ENCODE data around the gene TM9SF4.
"Not testable (repeated sequence)": the region's sequence is repeated elsewhere in the genome, so short reads cannot be mapped to it uniquely, and the experiment has no call there.

TM9SF4 gene

DNA sequence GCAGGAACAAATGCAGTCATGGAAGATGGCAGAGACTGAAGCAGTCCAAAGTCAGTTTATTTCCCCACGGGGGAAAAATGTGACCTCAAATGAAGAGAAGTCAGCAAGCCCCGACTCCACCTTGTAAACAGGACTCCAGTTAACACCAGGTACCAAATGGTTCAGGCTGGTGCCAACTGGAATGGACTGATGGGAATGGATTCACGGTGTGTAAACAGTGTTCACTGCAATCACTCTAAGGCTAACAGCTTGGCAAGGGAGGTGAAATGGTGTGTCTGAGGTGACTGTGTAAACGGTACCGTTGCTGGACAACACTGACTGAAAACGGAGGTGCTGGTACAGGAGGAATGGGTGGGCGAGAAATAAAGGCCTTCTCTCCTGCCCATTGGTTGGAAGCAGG, 86.1 kb downstream of the TM9SF4 start:
- H3K4me3 ChIP-seq (ENCODE audit: low read depth, low read length): no peak overlapping the region
- H3K27ac ChIP-seq: no peak overlapping the region
- H3K27me3 ChIP-seq (ENCODE audit: control insufficient read depth, insufficient read depth, low read length): no peaks in the 10 kb centered on the region
- no peak overlapping the region for H3K4me2 ChIP-seq (ENCODE audit: low read length)
- no peaks in the 10 kb centered on the region for H3K9me3 ChIP-seq (ENCODE audit: control insufficient read depth, low read length)
- H2AFZ ChIP-seq: no peak overlapping the region
- H3K9ac ChIP-seq: no peak overlapping the region
- H3K79me2 ChIP-seq: no peaks in the 10 kb centered on the region
- peaks cover 3% of the 10 kb centered on the region for H3K4me1 ChIP-seq
- no peaks in the 10 kb centered on the region for H3K36me3 ChIP-seq (ENCODE audit: control insufficient read depth, insufficient read depth, low read length)
- TF ChIP-seq, protein P1, sequence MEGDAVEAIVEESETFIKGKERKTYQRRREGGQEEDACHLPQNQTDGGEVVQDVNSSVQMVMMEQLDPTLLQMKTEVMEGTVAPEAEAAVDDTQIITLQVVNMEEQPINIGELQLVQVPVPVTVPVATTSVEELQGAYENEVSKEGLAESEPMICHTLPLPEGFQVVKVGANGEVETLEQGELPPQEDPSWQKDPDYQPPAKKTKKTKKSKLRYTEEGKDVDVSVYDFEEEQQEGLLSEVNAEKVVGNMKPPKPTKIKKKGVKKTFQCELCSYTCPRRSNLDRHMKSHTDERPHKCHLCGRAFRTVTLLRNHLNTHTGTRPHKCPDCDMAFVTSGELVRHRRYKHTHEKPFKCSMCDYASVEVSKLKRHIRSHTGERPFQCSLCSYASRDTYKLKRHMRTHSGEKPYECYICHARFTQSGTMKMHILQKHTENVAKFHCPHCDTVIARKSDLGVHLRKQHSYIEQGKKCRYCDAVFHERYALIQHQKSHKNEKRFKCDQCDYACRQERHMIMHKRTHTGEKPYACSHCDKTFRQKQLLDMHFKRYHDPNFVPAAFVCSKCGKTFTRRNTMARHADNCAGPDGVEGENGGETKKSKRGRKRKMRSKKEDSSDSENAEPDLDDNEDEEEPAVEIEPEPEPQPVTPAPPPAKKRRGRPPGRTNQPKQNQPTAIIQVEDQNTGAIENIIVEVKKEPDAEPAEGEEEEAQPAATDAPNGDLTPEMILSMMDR (IDR thresholded peaks at IDR 0.05): no peak

DNA sequence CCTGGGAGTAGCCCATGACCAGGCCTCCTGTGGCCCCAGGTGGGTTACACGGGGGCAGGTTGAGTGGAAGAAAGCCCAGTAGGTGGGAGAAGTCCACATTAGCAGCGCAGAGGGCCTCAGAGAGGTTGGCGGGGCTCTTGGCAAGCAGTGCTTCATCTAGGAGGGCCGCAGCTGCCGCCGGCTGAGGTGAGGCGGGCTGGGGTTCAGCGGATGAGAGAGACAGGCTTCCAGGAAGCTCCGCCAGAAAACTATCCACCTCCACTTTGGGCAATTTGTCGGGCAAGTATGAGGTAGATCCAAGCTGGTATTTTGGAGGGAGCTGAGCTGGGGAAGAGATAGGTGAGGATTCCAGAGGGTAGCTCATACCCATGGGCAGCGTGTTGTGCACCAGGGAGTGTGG, 87.1 kb downstream of the TM9SF4 start:
- not testable (repeated sequence) for H3K9me3 ChIP-seq (ENCODE audit: control insufficient read depth, low read length); H3K79me2 ChIP-seq; H3K36me3 ChIP-seq (ENCODE audit: control insufficient read depth, insufficient read depth, low read length)

DNA sequence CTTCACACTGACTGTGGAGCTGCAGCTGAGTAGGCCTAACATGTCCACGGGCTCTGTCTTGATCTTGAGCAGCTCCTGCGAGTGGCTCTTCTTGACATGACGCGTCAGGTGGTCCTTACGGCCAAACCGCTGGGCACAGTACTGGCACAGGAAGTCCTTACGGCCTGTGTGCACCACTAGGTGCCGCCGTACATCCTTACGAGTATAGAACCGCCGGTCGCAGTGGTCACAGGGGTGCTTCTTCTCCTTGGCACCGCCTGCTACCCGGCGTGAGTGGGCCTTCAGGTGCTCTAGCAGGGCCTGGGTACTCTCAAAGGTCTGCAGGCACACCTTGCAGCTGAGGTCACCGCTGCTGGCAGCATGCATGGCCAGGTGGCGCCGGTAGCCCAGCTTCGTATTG, 87.6 kb downstream of the TM9SF4 start:
- H3K4me2 ChIP-seq (ENCODE audit: low read length); H3K4me3 ChIP-seq (ENCODE audit: low read depth, low read length); H3K36me3 ChIP-seq (ENCODE audit: control insufficient read depth, insufficient read depth, low read length); H3K27me3 ChIP-seq (ENCODE audit: control insufficient read depth, insufficient read depth, low read length); H3K9me3 ChIP-seq (ENCODE audit: control insufficient read depth, low read length); H3K79me2 ChIP-seq; H3K27ac ChIP-seq; H2AFZ ChIP-seq; H3K4me1 ChIP-seq; H3K9ac ChIP-seq: not testable (repeated sequence)

More for the DNA sequence above, 87.1 kb downstream of the TM9SF4 start:
- H2AFZ ChIP-seq; H3K4me1 ChIP-seq; H3K4me2 ChIP-seq (ENCODE audit: low read length); H3K27ac ChIP-seq; H3K4me3 ChIP-seq (ENCODE audit: low read depth, low read length); H3K27me3 ChIP-seq (ENCODE audit: control insufficient read depth, insufficient read depth, low read length); H3K9ac ChIP-seq: not testable (repeated sequence)

DNA sequence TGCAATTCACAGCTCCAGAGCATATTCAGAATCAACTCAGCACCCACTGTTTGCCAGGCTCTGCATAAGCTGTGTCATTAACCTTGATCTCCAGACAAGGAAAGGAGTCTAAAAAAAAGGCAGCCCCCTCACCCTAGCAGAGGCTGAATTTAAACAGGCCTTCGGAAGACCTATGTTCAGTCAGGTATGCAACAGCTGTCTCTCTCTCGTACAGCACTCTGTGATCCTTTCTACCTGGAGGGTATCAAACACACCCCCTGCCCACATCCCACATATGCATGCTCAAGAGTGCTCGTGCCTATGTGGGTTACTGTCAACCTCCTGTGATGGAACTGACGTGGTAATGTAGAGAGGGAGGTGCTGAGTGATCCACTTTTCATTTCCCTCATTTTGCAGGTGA, 89.5 kb downstream of the TM9SF4 start:
- no peak overlapping the region for H3K27ac ChIP-seq
- H3K4me3 ChIP-seq (ENCODE audit: low read depth, low read length): no peak overlapping the region
- H3K9me3 ChIP-seq (ENCODE audit: control insufficient read depth, low read length): no peaks in the 10 kb centered on the region
- no peak overlapping the region for H2AFZ ChIP-seq
- H3K9ac ChIP-seq: no peak overlapping the region
- TF ChIP-seq, protein P1 (IDR thresholded peaks at IDR 0.05): no peak
- H3K27me3 ChIP-seq (ENCODE audit: control insufficient read depth, insufficient read depth, low read length): no peaks in the 10 kb centered on the region
- no peaks in the 10 kb centered on the region for H3K4me1 ChIP-seq
- peaks cover 23% of the 10 kb centered on the region for H3K79me2 ChIP-seq
- no peak overlapping the region for H3K4me2 ChIP-seq (ENCODE audit: low read length)
- H3K36me3 ChIP-seq (ENCODE audit: control insufficient read depth, insufficient read depth, low read length): no peaks in the 10 kb centered on the region

DNA sequence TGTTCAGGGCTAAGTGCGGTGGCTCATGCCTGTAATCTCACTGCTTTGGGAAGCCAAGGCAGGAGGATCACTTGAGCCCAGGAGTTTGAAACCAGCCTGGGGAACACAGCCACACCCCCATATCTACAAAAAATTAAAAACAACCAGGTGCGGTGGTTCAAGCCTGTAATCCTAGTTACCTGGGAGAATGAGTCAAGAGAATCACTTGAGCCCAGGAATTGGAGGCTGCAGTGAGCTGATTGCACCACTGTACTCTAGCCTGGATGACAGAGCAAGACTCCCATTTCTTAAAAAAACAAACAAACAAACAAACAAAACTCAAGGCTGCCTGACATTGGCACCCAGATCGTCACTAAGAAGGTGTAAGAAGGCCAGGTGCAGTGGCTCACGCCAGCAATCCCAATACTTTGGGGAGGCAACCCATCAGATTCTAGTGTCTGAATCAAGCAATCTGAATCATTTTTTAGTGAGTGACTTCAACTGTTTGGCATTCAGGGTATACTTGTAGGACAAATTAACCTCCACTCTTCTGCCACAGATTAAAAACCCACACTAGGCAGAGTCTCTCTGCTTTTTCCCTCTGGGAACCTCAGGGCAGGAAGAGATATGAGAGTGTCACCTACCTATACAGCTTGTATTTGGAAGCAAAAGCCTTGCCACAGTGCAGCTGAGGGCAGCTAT, 91.9 kb downstream of the TM9SF4 start:
- H3K4me3 ChIP-seq (ENCODE audit: low read depth, low read length): no peak overlapping the region
- H3K9me3 ChIP-seq (ENCODE audit: control insufficient read depth, low read length): no peaks in the 10 kb centered on the region
- TF ChIP-seq, protein P1 (IDR thresholded peaks at IDR 0.05): no peak
- H2AFZ ChIP-seq: no peak overlapping the region
- no peaks in the 10 kb centered on the region for H3K27me3 ChIP-seq (ENCODE audit: control insufficient read depth, insufficient read depth, low read length)
- no peak overlapping the region for H3K4me2 ChIP-seq (ENCODE audit: low read length)
- H3K4me1 ChIP-seq: peaks cover 8% of the 10 kb centered on the region
- no peak overlapping the region for H3K9ac ChIP-seq
- H3K27ac ChIP-seq: no peak overlapping the region
- no peaks in the 10 kb centered on the region for H3K36me3 ChIP-seq (ENCODE audit: control insufficient read depth, insufficient read depth, low read length)
- H3K79me2 ChIP-seq: peaks cover 30% of the 10 kb centered on the region

DNA sequence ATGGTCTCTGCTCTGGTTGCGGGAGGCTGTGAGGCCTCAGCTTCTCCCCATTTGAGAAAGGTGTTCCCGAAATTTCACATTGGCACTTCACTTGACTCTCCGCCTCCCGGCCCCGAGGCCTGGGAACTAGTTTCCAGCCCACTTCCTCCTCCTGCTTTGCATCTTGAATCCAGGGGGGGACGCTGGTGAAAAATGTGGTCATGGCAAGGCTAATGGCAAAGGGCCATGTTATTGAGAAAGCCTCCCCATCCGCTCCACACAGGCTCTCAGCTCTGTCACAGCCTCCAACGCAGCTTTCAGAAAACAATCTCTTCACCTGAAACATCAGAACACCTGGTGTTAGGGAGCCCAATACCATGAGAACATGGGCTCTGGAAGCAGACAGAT, 92.5 kb downstream of the TM9SF4 start:
- no peaks in the 10 kb centered on the region for H3K36me3 ChIP-seq (ENCODE audit: control insufficient read depth, insufficient read depth, low read length)
- H3K27me3 ChIP-seq (ENCODE audit: control insufficient read depth, insufficient read depth, low read length): no peaks in the 10 kb centered on the region
- H3K4me3 ChIP-seq (ENCODE audit: low read depth, low read length): no peak overlapping the region
- peaks cover 36% of the 10 kb centered on the region for H3K79me2 ChIP-seq
- TF ChIP-seq, protein P1 (IDR thresholded peaks at IDR 0.05): no peak
- no peak overlapping the region for H3K9ac ChIP-seq
- no peak overlapping the region for H2AFZ ChIP-seq
- H3K9me3 ChIP-seq (ENCODE audit: control insufficient read depth, low read length): no peaks in the 10 kb centered on the region
- no peak overlapping the region for H3K4me2 ChIP-seq (ENCODE audit: low read length)
- peaks cover 11% of the 10 kb centered on the region for H3K4me1 ChIP-seq
- H3K27ac ChIP-seq: no peak overlapping the region

Data from parathyroid adenoma (tissue), 2 donors.